PC-9 (cell line): ENCODE results near the gene STAG1.

Source experiments
- CTCF ChIP-seq: fragments of 200-600 bp; sonication (generic); conservative IDR thresholded peaks from 2 replicates; pipeline ENCODE4 v1.6.1; 2017; ENCODE audit warnings: mixed run types, antibody characterized with exemption, mild to moderate bottlenecking, moderate library complexity
- EZH2 ChIP-seq: fragments of 200-600 bp; sonication (generic); IDR thresholded peaks from 2 replicates; pipeline ENCODE4 v1.8.0; 2017; ENCODE audit warnings: antibody characterized with exemption, low read depth

- no peak for TF ChIP-seq CTCF
- TF ChIP-seq EZH2: no peak
Observed at GRCh38 chr3:136350557-136350956, 401.6 kb downstream of the STAG1 start.
